H1 (cell line): ENCODE measurements around the gene LRP2BP. TPM values are rescaled to one million over a fixed set of nuclear protein-coding genes. Genes with fewer than 3 reads are reported as not detected.

Experiments used
- CTCF ChIA-PET: fragments of 300-600 bp; sonication (Branson Sonifier 250); formaldehyde crosslinking; loops from one replicate; lab custom pipeline; 2021; ENCODE audit not compliant: partially characterized antibody; lab: Charles Lee
- POLR2A ChIA-PET: fragments of 300-600 bp; sonication (Branson Sonifier 250); formaldehyde crosslinking; loops from one replicate; lab custom pipeline; 2021; ENCODE audit warnings: inconsistent platforms; ENCODE audit not compliant: partially characterized antibody; lab: Charles Lee
- DNase-seq, 2 experiments: peaks; one replicate each; pipeline versions ENCODE4 v3.0.0 to v3.0.0-alpha.2; 2010 to 2022; ENCODE audit warnings: low spot score in 2 of 2, low read depth in 1 of 2, mixed read lengths in 1 of 2
- FAIRE-seq: peaks from 2 replicates; lab custom pipeline; 2011; peaks lifted over from hg19 to GRCh38; lab: Jason Lieb, UNC
- H2AFZ ChIP-seq: 2 replicates; pipeline ENCODE4 v1.8.1; 2012; ENCODE audit warnings: low read length, inconsistent platforms
- H2AK5ac ChIP-seq: 2 replicates; pipeline ENCODE4 v1.6.1; 2013; ENCODE audit warnings: low read depth, low read length
- H2BK120ac ChIP-seq: replicated peaks from 2 replicates; pipeline ENCODE3; 2013; ENCODE audit warnings: low read depth, low read length, inconsistent platforms
- H2BK12ac ChIP-seq: 2 replicates; pipeline ENCODE4 v1.6.1; 2013; ENCODE audit warnings: low read depth, low read length
- H2BK15ac ChIP-seq: 2 replicates; pipeline ENCODE4 v1.6.1; 2013; ENCODE audit warnings: low read length
- H2BK20ac ChIP-seq: 2 replicates; pipeline ENCODE4 v1.6.1; 2013; ENCODE audit warnings: low read length
- H2BK5ac ChIP-seq: 2 replicates; pipeline ENCODE4 v1.6.1; 2013; ENCODE audit warnings: low read depth, low read length
- H3K14ac ChIP-seq: 2 replicates; pipeline ENCODE4 v1.6.1; 2013; ENCODE audit warnings: inconsistent platforms; ENCODE audit not compliant: insufficient read length
- H3K18ac ChIP-seq: 2 replicates; pipeline ENCODE4 v1.6.1; 2013; ENCODE audit warnings: low read length; ENCODE audit errors: extremely low read depth
- H3K23ac ChIP-seq: 2 replicates; pipeline ENCODE4 v1.6.1; 2013; ENCODE audit warnings: inconsistent platforms; ENCODE audit not compliant: insufficient read length
- H3K23me2 ChIP-seq: 2 replicates; pipeline ENCODE4 v1.6.1; 2013; ENCODE audit warnings: low read depth, low read length
- H3K27ac ChIP-seq: 2 replicates; pipeline ENCODE4 v1.6.1; 2011; ENCODE audit warnings: low read depth, low read length, inconsistent platforms
- H3K27me3 ChIP-seq, 4 experiments: replicated peaks in 1 of 4; 1 replicate in 1 of 4; 2 replicates in 3 of 4; pipeline versions ENCODE4 v1.6.1 to v1.8.1; 2011 to 2013; ENCODE audit warnings: low read length in 3 of 4, mild to moderate bottlenecking in 3 of 4, inconsistent platforms in 2 of 4, mixed read lengths in 2 of 4, moderate library complexity in 1 of 4; ENCODE audit not compliant: control insufficient read depth in 3 of 4, insufficient read depth in 3 of 4; ENCODE audit errors: extremely low read depth in 1 of 4
- H3K36me3 ChIP-seq, 4 experiments: 2 replicates each; pipeline versions ENCODE4 v1.6.1 to v1.8.1; 2011 to 2013; ENCODE audit warnings: mild to moderate bottlenecking in 4 of 4, low read length in 3 of 4, moderate library complexity in 2 of 4, control low read depth in 1 of 4, inconsistent platforms in 1 of 4; ENCODE audit not compliant: insufficient read depth in 4 of 4, control insufficient read depth in 2 of 4
- H3K4ac ChIP-seq: replicated peaks from 2 replicates; pipeline ENCODE3; 2013; ENCODE audit warnings: low read length, low read depth, mixed read lengths, inconsistent platforms; ENCODE audit not compliant: insufficient read length
- H3K4me1 ChIP-seq, 4 experiments: replicated peaks in 1 of 4; 1 replicate in 1 of 4; 2 replicates in 3 of 4; pipeline versions ENCODE4 v1.6.1 to v1.8.1; 2011 to 2013; ENCODE audit warnings: low read length in 3 of 4, inconsistent platforms in 2 of 4, mixed read lengths in 1 of 4; ENCODE audit not compliant: insufficient read depth in 4 of 4, control insufficient read depth in 3 of 4
- H3K4me2 ChIP-seq, 2 experiments: 2 replicates each; pipeline versions ENCODE4 v1.6.1 to v1.8.1; 2011 to 2013; ENCODE audit warnings: low read depth in 2 of 2, low read length in 2 of 2, control low read depth in 1 of 2, inconsistent platforms in 1 of 2, mild to moderate bottlenecking in 1 of 2; ENCODE audit not compliant: insufficient read depth in 1 of 2
- H3K4me3 ChIP-seq, 4 experiments: fragments of 200-600, 300-600 bp in 1 of 4; sonication (generic), shearing (Covaris generic), sonication (Bioruptor Twin) in 1 of 4; 2 replicates each; pipeline versions ENCODE4 v1.5.1 to v1.8.1; 2011 to 2016; ENCODE audit warnings: low read length in 4 of 4, low read depth in 3 of 4, control low read depth in 2 of 4, inconsistent platforms in 2 of 4, mild to moderate bottlenecking in 2 of 4, mixed read lengths in 1 of 4, moderate library complexity in 1 of 4; ENCODE audit not compliant: insufficient read depth in 2 of 4; ENCODE audit errors: extremely low read depth in 1 of 4
- H3K56ac ChIP-seq: replicated peaks from 2 replicates; pipeline ENCODE3; 2013; ENCODE audit warnings: low read depth, mild to moderate bottlenecking, mixed read lengths, low read length, inconsistent platforms; ENCODE audit not compliant: insufficient read length
- H3K79me1 ChIP-seq: 2 replicates; pipeline ENCODE4 v1.6.1; 2013; ENCODE audit warnings: low read depth, low read length, control low read depth
- H3K79me2 ChIP-seq, 2 experiments: 2 replicates each; pipeline versions ENCODE4 v1.6.1 to v1.8.1; 2012 to 2013; ENCODE audit warnings: low read length in 2 of 2, mild to moderate bottlenecking in 2 of 2, inconsistent platforms in 1 of 2; ENCODE audit not compliant: insufficient read depth in 2 of 2, control insufficient read depth in 1 of 2
- H3K9ac ChIP-seq, 4 experiments: replicated peaks in 1 of 4; 1 replicate in 1 of 4; 2 replicates in 3 of 4; pipeline versions ENCODE4 v1.6.1 to v1.8.1; 2011 to 2013; ENCODE audit warnings: low read depth in 3 of 4, low read length in 3 of 4, control low read depth in 2 of 4, mild to moderate bottlenecking in 2 of 4, moderate library complexity in 2 of 4, inconsistent platforms in 1 of 4; ENCODE audit errors: extremely low read depth in 1 of 4
- H3K9me3 ChIP-seq, 2 experiments: 2 replicates each; pipeline versions ENCODE4 v1.6.1 to v1.8.1; 2012 to 2013; ENCODE audit warnings: mild to moderate bottlenecking in 2 of 2, moderate library complexity in 2 of 2, control low read depth in 1 of 2, inconsistent platforms in 1 of 2, low read depth in 1 of 2, low read length in 1 of 2, mixed read lengths in 1 of 2; ENCODE audit not compliant: insufficient read depth in 2 of 2
- H4K20me1 ChIP-seq, 2 experiments: replicated peaks in 1 of 2; 2 replicates each; pipeline versions ENCODE3 to v1.8.1; 2011 to 2013; ENCODE audit warnings: inconsistent platforms in 2 of 2, low read length in 2 of 2, mild to moderate bottlenecking in 1 of 2; ENCODE audit not compliant: insufficient read depth in 2 of 2, control insufficient read depth in 1 of 2
- H4K5ac ChIP-seq: 2 replicates; pipeline ENCODE4 v1.6.1; 2013; ENCODE audit warnings: low read length, low read depth, mixed read lengths, inconsistent platforms; ENCODE audit not compliant: insufficient read length
- H4K8ac ChIP-seq: 2 replicates; pipeline ENCODE4 v1.8.0; 2013; ENCODE audit warnings: mild to moderate bottlenecking, moderate library complexity, low read length, inconsistent platforms; ENCODE audit not compliant: insufficient read depth; ENCODE audit errors: extremely low read depth
- H4K91ac ChIP-seq: replicated peaks from 2 replicates; pipeline ENCODE3; 2013; ENCODE audit warnings: low read length, mixed read lengths, inconsistent platforms; ENCODE audit not compliant: insufficient read length
- E2F6 ChIP-seq: IDR thresholded peaks from 2 replicates; pipeline ENCODE4 v1.6.1; 2012; ENCODE audit warnings: inconsistent platforms
- GABPA ChIP-seq: IDR thresholded peaks from 2 replicates; pipeline ENCODE4 v1.6.1; 2011; ENCODE audit warnings: mild to moderate bottlenecking, low read length, moderate library complexity, borderline replicate concordance; ENCODE audit not compliant: insufficient read depth
- HDAC6 ChIP-seq: IDR thresholded peaks from one replicate; pipeline ENCODE4 v1.7.1; 2012; ENCODE audit warnings: low read depth, mild to moderate bottlenecking, inconsistent platforms, low read length, moderate library complexity
- JUND ChIP-seq: IDR thresholded peaks from 2 replicates; pipeline ENCODE4 v1.6.1; 2011; ENCODE audit warnings: mild to moderate bottlenecking, improper control_type of control experiment, low read length
- KDM4A ChIP-seq: IDR thresholded peaks from one replicate; pipeline ENCODE4 v1.7.1; 2012; ENCODE audit warnings: low read depth, mild to moderate bottlenecking, moderate library complexity, low read length, inconsistent platforms; ENCODE audit not compliant: severe bottlenecking
- NRF1 ChIP-seq: IDR thresholded peaks from 2 replicates; pipeline ENCODE4 v1.6.1; 2011; ENCODE audit warnings: mild to moderate bottlenecking, low read depth, low read length, improper control_type of control experiment
- SIX5 ChIP-seq: IDR thresholded peaks from 2 replicates; pipeline ENCODE4 v1.6.1; 2011; ENCODE audit warnings: mild to moderate bottlenecking, low read depth, low read length
- SP2 ChIP-seq: IDR thresholded peaks from 2 replicates; pipeline ENCODE4 v1.6.1; 2012; ENCODE audit warnings: mild to moderate bottlenecking, low read length, inconsistent platforms
- USF2 ChIP-seq: IDR thresholded peaks from 2 replicates; pipeline ENCODE4 v1.6.1; 2011; ENCODE audit warnings: low read length, improper control_type of control experiment
- YY1 ChIP-seq: IDR thresholded peaks from 2 replicates; pipeline ENCODE4 v1.6.1; 2011; ENCODE audit warnings: low read depth, mild to moderate bottlenecking, low read length
- WGBS, 2 experiments: shearing (Covaris generic) in 1 of 2; methylation state at CpG; one replicate each; pipeline versions ENCODE4 v1.1.6 to v1.1.7; 2013 to 2015; ENCODE audit warnings: low lambda C conversion rate in 2 of 2, mixed read lengths in 2 of 2, inconsistent platforms in 1 of 2, low coverage in 1 of 2, missing lambda C conversion rate in 1 of 2; ENCODE audit not compliant: insufficient replicate concordance in 2 of 2, insufficient coverage in 1 of 2, insufficient read length in 1 of 2; ENCODE audit errors: extremely low coverage in 1 of 2, missing lambda C conversion rate in 1 of 2; 5-methylcytosine and 5-hydroxymethylcytosine counted together
- polyA plus RNA-seq, 7 experiments: library from polyadenylated mRNA; depleted of rRNA in 3 of 7; stranded (reverse) in 5 of 7; unstranded in 2 of 7; fragments of >200 nt in 5 of 7; fragments of 200-250 nt in 2 of 7; gene quantifications; 1 replicate in 5 of 7; 2 replicates in 1 of 7; 4 replicates in 1 of 7; pipeline versions ENCODE4 v1.2.1 to v1.2.3, GENCODE V29; 2011 to 2013; ENCODE audit warnings: missing spikeins in 2 of 7, mixed read lengths in 2 of 7
- total RNA-seq: library from RNA; stranded (reverse); fragmentation: NEBNext Ultra II Directional; extraction: Animal tissue kit (Norgen Biotek cat#: 25700); gene quantifications from 2 replicates; pipeline ENCODE4 v1.2.1, GENCODE V29; 2021

The LRP2BP gene
- total and polyA plus RNA-seq, 2 of the 8 experiments (the other 6 are each of a cell fraction or from before 2014, with no cell fraction given), result 0.12 to 0.30 TPM

DNA sequence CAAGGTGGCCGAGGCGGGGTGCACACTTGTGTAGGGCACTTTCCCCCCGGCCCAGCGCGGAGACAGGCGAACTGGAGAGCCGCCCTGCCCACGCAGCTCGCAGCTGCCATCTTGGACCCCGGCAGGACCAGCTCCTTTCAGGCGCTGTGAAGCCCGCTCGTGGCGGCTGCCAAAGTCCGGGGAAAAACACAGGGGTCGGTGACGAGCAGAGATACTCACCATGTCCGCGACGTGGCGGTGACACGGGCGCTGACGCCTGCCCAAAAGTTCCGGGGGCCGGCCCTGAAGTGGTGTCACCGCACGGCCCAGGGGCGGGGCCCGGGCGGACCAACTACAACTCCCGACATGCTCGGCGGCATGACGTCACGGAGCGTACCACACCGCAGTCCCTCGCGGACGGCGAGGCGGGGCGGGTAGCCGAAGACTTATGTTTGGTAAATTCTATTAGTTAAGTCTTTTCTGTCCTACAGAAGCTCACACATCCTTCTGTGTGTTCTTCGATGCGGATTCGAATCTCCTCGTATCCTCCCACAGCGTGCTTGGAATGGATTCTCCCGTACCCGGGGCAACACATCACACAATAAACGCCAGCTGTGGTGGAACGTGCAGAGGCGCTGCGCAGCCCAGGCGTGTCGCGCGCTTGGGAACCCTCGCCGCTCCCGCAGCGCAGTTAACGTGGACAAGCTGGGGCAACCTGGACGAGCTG lies 30.1 kb upstream of the LRP2BP start, which contains the start of gene UFSP2:
TSS of gene UFSP2 (minus strand) at position 318 of the 706 bp plus-strand sequence. CDS start at position 222, 96 bp downstream.
- peak within 1 kb of the TSS; percentile 84 to 85 for H3K4me2 ChIP-seq
- H3K4me1 ChIP-seq, result peaks cover 0 to 5% (median 2%) of the 10 kb centered on the region in 4 experiments; a peak in 3 of 7 replicates
- peaks cover 0 to 4% (median 3%) of the 10 kb centered on the region in 4 experiments; a peak in 2 of 8 replicates for H3K36me3 ChIP-seq
- H2BK20ac ChIP-seq, result peak within 1 kb of the TSS; percentile 86; the same call in 1 of the 2 replicates
- no peaks in the 10 kb centered on the region for H3K27me3 ChIP-seq
- H3K56ac ChIP-seq, result peak within 1 kb of the TSS; percentile 93
- peak within 1 kb of the TSS; percentile 100 for H2BK5ac ChIP-seq
- peak within 1 kb of the TSS; percentile 85 for H3K18ac ChIP-seq
- ChIA-PET POLR2A (interaction anchor here (0.7 to 1.5 kb wide), 7 partner anchors 9 to 692 kb away, joined by 3 to 6 read pairs (median 3); partner anchors contain the start of genes ANKRD37 and CENPU), CTCF (interaction anchor here (0.6 to 3.3 kb wide), 11 partner anchors 21 to 1716 kb away, joined by 3 to 16 read pairs (median 4); partner anchors contain the start of genes ANKRD37, LRP2BP and SLC25A4)
- peak within 1 kb of the TSS; percentile 83 for H4K5ac ChIP-seq
- no peak within 1 kb of the TSS for H3K14ac ChIP-seq
- H4K20me1 ChIP-seq, result no peaks in the 10 kb centered on the region
- H3K79me1 ChIP-seq, result no peaks in the 10 kb centered on the region
- peak within 1 kb of the TSS; percentile 98 for H2BK120ac ChIP-seq
- peaks cover 4 to 10% of the 10 kb centered on the region in 2 experiments; a peak in 2 of 4 replicates for H3K79me2 ChIP-seq
- H3K27ac ChIP-seq, result peak within 1 kb of the TSS; percentile 100
- peak within 1 kb of the TSS; percentile 98; the same call in 1 of the 2 replicates for H4K8ac ChIP-seq
- H2BK12ac ChIP-seq, result peak within 1 kb of the TSS; percentile 98; the same call in 1 of the 2 replicates
- 1% methylated on average over 65 of the region's 66 CpGs; no CpG with 5 or more reads in 1 of the 2 experiments for WGBS, 2 experiments
- peak; percentile 46 to 90 for DNase-seq
- peak within 1 kb of the TSS; percentile 100 for H2AFZ ChIP-seq
- H3K9me3 ChIP-seq, result no peaks in the 10 kb centered on the region
- no peak within 1 kb of the TSS for H2AK5ac ChIP-seq
- FAIRE-seq, result peak; percentile 48
- peak within 1 kb of the TSS; percentile 85 to 98 (median 90) for H3K4me3 ChIP-seq
- no peak within 1 kb of the TSS for H3K23ac ChIP-seq
- no peak within 1 kb of the TSS for H3K4ac ChIP-seq
- peak within 1 kb of the TSS; percentile 64 to 100 (median 100) for H3K9ac ChIP-seq
- H2BK15ac ChIP-seq, result no peak within 1 kb of the TSS
- peak within 1 kb of the TSS; percentile 98 for H4K91ac ChIP-seq
- peaks cover 9% of the 10 kb centered on the region for H3K23me2 ChIP-seq
- no peak for TF ChIP-seq HDAC6
- TF ChIP-seq YY1, result peak; percentile 93
- TF ChIP-seq GABPA, result no peak
- no peak for TF ChIP-seq USF2
- peak; percentile 98 for TF ChIP-seq SIX5
- no peak for TF ChIP-seq E2F6
- peak; percentile 93 for TF ChIP-seq KDM4A
- no peak for TF ChIP-seq SP2
- peak; percentile 99 for TF ChIP-seq JUND
- TF ChIP-seq NRF1, result no peak
